Fibroblast of peridontal ligament (primary cell): ENCODE measurements around the gene CAPN10.

Experiments
- DNase-seq: peaks from one replicate; pipeline ENCODE4 v3.0.0-alpha.2; 2010; ENCODE audit errors: extremely low read depth

Gene CAPN10

DNA sequence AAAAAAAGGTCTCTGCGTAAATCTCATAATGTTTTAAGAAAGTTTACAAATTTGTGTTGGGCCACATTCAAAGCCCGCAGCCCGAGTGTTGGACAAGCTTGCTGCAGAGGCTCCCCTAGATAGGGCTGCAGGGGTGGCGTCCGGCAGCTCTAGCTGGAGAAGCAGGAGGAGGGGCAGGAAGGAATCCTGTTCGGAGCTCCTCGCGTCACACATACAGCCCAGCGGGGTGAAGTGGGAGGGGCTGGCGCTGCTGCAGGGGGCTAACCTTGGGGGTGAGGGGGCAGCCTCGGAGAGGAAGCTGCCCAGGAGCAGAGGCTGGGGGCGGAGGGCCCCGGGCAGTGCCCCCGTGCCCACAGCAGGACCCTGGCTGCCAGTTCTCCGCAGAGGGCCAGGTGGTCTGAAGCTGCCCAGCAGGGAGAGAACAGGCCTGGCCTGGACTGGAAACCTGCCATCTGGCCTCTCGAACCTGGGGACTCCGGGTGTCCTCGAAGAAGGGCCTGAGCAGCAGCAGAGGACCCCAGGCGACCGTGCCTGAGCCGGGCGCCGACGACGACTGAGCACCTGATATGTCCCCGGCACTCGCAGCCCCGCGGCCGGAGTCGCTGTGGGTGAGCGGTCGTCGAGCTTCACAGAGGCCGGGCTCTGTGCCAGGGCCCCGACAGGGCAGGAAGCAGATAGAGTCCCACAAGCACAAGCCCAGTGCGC, 36.1 kb downstream of the CAPN10 start:
- no peak for DNase-seq

DNA sequence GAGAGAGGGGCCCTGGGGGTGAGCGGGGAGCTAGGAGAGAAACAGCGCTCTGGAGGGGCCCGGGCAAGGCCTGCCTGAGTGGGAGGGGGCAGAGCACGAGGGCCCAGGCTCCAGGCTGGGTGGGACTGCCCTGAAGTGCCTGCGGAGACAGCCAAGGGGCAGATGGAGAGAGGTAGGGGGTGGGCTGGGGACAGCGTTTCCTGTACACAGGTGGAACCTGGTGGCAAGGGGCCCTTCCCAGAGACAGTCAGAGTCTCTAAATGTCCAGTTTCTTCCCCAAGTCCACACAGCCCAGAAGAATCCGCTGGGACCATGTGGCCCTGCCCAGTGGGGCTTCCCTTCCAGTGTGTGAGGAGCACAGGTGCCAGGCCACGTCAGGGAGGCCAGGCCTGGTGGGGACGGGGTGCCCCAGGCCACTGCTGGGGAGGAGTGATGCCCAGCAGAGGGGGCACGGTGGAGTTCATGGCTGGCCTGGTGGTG, 37.0 kb downstream of the CAPN10 start:
- DNase-seq: no peak

DNA sequence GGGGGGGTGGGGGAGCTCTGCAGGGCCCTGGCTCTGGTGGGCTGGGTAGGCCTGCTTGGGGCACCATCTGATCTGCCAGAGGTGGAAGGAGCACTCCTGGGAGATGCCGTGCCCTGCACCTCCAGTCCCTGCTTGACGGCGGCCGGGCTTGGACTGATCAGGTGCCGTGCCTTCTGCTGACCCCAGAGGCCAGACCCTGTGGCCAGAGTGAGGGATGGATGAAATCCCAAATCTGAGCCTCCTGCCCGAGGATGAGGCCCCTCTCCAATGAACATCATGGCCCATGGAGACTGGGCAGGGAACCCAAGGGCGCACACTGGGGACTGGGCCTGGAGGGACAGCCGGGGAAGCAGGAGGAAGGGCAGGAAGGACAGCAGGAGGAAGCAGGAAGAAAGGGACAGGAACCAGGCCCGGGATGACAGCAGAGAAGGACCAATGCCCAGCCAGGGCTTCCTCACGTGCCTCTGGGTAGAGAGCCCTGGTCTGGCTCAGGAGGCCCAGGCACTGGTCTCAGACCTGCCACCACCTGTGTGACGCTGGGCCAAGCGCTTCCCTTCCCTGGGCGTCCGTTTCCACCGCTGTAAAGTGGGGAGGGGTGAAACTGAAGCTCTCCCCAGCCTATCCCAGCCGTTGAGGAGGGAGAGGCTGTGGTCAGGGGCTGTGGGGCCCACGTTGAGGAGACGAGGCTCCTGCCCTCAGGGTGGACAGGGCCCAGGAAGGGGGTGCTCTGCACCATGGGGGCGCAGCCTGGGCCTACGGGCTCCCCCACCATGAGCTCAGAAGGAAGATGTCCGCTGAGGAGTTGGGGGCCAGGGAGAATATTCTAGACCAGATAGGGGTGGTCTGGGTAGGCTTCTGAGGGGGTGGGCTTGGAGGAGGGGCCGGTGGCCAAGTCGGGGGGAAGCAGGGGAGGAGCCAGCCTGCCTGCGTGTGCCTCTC, 37.7 kb downstream of the CAPN10 start:
- DNase-seq: no peak

DNA sequence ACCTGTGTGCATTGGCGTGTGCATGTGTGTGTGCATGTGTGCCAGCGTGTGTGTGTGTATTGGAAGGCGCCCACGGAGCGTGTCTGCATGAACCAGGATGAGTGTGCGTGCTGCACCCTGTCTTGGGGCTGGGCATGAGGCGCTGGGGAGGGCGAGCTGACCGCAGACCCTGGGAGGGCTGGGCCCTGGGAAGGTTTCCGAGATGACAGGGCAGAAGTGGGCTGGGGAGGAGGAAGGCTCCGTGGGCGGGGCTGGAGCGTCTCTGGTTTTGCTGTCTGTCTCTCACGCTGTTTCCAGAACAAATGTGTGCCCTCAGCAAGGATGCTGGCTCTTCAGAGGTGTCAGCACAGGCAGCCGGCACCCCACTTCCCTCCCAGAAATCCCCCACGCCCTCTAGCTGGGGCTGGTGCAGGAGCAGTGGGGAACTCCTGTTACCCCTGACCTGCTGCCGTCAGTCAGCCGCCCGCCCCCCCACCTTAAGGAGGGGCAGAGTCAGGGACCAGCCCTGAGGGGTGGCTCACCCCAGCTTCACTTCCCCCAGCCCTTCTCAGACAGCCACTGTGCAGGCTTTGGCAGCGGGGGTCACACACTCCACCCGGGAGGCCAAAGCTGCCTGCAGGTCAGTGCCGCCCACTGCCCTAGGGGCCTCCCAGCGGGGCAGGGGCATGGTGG, 38.6 kb downstream of the CAPN10 start, which contains the start of gene GPR35:
Gene GPR35 (plus strand): TSS at position 531 of the 672 bp plus-strand sequence. CDS start 4,473 bp downstream, outside the sequence.
- DNase-seq: peak; percentile 68

DNA sequence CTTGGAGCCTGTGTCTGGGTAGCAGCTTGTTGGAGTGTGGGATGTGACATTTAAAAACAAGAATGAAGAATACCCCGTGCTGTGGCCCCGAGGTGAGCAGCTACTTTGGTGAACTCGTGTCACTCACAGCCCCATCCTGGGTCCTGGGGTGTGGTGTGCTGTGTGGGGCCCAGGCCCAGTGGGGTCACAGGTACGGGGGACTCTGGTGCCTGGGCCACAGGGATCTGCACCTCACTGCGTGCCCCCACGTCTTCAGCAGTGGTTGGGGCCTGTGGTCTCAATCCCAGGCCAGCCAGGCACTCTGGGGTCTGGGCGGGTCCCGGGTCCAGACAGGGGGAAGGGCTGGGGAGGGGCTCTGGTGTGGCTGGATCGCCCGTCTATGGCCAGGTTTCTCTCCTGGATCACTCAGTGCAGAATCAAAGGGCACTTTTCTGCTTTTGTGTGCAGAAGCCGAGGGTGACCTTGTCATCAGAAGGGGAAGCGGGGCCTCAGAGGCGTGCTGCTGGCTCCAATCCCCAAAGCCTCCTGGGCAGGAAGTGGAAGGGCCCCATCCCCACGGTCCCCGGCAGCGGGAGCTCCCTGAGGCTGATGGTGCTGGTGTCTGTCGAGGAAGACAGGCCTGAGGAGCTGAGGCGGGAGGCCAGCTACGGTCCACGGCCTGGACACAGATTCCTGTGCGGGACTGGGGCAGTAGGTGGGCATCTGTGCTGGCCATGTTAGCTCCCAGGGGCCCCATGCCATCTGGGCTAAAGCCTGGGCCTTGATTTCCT, 40.2 kb downstream of the CAPN10 start:
- DNase-seq: no peak

DNA sequence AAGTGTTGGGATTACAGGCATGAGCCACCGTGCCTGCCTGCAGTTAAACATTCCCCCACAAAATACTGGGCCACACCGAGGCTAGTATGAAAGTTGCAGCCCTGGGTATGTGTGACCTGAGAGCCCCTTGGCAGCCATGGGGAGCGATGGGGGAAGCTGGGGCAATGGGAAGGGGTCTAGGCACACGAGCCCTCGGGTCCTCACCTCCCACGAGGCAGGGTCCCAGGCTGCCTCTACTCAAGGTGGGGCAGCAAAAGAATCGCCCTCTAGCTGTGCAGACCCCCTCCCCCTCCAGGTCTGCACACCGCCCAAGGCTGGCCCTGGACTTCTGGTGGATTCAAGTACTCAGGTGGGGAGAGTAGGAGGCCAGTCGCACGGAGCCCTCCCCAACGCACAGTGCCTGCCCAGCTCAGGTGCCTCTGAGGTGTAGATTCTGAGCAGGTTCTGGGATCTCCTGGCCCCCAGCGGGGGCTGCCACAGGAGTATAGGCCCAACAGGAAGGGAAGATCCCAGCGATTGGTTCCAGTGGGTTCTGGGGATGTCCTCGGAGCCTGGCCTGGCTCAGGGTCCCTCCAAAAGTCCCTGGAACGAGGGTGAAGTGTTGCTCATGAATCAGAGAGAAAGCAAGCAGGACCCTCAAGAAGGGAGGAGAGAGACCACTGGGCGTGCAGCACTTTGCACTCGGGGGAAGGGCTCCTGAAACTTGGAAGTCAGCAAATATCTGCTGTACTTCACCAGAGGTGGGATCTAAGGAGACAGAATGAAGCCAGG, 41.4 kb downstream of the CAPN10 start:
- no peak for DNase-seq

DNA sequence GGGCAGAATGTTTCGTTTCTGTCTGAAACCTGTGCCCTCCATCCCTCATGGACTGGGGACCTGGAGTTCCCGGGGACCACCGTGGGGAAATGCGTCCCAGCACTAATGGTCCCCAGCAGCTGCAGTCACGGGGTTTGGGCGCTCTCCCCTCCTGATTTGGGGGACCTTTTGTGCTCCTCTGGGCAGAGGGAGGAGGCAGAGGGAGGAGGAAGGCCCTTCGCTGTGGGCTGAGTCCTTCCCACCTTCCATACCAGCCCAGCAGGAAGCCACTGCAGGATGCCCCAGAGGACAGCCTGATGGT, 41.9 kb downstream of the CAPN10 start:
- no peak for DNase-seq

DNA sequence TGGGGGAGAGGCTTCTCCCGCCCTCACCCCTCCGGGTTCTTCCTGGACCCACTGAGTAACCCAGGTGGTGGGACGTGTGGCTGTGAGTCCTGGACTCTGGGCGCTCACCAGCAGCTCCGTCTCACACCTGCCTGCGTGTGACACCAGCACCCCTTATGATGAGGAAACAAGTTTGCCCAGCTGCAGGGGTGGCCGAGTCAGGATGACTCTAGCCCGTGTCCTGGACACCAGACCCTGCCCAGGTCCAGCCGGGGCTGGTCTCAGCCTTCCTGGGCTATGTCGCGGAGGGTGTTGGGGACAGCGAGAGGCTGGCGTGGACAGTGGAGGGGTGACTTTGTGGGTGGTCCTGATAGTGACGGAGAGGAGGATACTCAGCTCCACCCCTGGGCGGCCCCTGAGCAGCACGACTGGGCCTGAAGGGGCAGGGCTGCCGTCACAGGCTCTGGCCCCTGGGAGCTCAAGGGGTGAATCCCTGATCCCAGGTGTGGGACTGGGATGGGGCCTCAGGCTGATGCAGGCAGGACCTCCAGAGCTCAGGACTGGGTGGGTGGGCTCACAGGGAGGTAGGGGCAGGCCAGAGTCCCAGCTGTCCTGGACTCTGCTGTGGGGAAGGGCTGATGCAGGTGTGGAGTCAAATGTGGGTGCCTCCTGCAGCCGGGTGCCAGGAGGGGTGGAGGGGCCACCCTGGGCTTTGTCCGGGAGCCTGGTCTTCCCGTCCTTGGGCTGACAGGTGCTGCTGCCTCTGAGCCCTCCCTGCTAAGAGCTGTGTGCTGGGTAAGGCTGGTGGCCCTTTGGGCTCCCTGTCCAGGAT, 42.5 kb downstream of the CAPN10 start:
- no peak for DNase-seq

DNA sequence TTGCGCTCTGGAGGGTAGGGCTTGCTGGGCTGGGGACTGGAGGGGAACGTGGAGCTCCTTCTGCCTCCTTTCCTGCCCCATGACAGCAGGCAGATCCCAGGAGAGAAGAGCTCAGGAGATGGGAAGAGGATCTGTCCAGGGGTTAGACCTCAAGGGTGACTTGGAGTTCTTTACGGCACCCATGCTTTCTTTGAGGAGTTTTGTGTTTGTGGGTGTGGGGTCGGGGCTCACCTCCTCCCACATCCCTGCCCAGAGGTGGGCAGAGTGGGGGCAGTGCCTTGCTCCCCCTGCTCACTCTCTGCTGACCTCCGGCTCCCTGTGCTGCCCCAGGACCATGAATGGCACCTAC, 43.1 kb downstream of the CAPN10 start:
- no peak for DNase-seq

DNA sequence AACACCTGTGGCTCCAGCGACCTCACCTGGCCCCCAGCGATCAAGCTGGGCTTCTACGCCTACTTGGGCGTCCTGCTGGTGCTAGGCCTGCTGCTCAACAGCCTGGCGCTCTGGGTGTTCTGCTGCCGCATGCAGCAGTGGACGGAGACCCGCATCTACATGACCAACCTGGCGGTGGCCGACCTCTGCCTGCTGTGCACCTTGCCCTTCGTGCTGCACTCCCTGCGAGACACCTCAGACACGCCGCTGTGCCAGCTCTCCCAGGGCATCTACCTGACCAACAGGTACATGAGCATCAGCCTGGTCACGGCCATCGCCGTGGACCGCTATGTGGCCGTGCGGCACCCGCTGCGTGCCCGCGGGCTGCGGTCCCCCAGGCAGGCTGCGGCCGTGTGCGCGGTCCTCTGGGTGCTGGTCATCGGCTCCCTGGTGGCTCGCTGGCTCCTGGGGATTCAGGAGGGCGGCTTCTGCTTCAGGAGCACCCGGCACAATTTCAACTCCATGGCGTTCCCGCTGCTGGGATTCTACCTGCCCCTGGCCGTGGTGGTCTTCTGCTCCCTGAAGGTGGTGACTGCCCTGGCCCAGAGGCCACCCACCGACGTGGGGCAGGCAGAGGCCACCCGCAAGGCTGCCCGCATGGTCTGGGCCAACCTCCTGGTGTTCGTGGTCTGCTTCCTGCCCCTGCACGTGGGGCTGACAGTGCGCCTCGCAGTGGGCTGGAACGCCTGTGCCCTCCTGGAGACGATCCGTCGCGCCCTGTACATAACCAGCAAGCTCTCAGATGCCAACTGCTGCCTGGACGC, 43.6 kb downstream of the CAPN10 start:
- DNase-seq: no peak

DNA sequence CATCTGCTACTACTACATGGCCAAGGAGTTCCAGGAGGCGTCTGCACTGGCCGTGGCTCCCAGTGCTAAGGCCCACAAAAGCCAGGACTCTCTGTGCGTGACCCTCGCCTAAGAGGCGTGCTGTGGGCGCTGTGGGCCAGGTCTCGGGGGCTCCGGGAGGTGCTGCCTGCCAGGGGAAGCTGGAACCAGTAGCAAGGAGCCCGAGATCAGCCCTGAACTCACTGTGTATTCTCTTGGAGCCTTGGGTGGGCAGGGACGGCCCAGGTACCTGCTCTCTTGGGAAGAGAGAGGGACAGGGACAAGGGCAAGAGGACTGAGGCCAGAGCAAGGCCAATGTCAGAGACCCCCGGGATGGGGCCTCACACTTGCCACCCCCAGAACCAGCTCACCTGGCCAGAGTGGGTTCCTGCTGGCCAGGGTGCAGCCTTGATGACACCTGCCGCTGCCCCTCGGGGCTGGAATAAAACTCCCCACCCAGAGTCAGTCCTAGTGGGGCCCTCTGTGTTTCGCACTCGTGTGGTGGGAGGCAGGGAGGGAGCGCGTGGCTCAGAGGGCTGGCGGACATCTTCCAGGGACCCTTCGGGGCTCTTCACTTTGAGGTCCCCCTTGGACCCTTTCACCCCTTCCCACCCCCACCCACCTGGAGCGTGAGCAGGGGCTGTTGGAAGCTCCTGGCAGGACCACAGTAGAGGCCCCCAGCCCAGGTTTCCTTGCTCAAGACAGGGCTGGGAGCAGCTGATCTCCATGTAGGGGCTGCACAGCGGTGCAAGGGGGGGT, 44.4 kb downstream of the CAPN10 start:
- DNase-seq: no peak

DNA sequence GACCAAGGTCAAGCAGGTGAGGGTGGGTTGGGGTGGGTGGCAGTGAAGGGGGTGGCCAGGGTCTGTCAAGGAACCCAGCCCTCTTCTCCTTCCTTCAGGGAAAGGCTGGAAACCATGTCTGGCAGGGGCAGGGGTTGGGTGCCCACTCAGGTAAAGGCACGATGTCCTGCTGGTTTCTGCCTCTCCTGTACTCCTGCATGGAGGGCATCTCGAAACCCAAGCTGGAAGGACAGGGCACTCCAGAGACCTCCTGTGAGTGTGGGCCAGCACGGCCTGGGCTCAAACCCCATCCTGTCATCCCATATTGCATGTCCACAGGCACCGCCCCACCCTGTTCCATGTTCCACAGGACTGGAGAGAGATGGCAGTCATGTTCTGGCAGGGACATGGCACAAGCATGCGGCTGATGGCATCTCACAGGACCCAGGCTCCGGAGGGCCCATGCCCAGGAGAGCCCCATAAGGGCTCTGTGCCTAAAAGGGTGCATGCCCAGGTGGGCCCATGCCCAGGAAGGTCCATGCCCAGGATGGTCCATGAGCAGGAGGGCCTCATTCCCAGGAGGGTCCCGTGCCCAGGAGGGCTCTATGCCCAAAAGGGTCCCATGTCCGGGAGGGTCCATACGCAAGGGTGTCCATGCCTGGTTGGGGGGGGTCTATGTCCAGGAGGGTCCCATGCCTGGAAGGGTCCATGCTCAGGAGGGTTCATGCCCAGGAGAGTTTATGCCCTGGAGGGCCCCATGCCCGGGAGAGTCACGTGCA, 45.2 kb downstream of the CAPN10 start:
- no peak for DNase-seq

DNA sequence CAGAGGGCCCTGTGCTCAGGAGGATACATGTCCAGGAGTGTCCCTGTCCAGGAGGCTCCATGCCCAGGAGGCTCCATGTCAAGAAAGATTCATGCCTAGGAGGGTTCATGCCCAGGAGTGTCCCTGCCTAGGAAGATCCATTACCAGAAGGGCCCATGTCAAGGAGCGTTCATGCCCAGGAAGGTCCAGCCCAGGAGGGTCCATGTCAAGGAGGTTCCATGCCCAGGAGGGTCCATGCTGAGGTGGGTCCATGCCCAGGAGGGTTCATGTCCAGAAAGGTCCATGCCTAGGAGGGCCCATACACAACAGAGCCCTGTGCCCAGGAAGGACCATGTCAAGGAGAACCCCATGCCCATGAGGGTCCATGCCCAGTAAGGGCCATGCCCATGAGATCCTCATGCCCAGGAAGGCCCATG, 45.8 kb downstream of the CAPN10 start:
- no peak for DNase-seq

DNA sequence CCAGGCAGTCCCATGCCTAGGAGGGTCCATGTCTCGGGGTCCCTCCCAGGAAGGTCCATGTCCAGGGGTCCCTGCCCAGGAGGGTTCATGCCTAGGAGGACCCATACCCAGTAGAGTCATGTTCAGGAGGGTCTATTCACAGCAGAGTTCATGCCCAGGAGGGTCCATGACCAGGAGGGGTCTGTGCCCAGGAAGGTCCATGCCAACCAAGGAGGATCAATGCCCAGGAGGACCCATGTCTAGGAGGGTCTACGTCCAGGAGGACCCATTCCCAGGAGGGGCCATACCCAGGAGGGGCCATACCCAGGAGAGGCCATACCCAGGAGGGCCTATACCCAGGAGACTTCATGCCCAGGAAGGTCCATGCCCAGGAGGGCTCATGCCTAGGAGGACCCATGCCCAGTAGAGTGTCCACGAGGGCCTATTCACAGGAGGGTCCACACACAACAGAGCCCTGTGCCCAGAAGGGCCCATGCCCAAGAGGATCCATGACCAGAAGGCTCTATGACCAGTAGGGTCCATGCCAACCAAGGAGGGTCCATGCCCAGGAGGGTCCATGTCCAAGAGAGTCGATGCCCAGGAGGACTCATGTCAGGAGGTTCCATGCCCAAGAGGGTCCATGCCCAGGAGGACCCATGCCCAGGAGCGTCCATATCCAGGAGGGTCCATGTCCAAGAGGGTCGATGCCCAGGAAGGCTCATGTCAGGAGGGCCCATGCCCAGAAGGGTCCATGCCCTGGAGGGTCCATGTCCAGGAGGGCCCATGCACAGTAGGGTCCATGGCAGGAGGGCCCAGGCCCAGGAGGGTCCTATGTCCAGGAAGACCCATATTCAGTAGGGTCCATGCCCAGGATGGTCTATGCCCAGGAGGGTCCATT, 48.8 kb downstream of the CAPN10 start:
- DNase-seq: no peak

DNA sequence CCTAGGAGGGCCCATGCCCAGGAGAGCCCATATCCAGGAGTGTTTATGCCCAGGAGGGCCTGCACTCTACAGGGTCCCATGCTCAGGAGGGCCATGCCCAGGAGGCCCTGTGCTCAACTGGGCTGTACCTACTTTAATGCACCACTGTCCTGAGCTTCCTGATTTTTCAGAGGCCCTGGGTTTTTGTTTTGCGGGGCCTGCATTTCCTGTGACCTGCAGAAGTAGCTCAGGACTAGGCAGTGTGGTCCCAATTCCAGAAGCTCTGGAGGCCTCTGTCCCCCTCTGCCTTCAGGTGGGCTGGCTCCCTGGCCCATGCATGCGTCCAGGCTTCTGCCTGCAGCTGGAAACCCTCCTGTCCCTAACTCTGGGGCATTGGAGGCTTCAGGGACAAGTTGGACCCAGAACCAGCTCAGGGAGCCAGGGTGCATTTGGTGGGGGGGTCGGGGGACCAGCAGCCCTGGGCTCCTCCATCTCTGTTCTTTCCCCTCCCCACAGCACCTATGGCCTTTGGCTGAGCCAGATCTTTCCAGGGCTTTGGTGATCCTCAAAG, 49.5 kb downstream of the CAPN10 start:
- no peak for DNase-seq

DNA sequence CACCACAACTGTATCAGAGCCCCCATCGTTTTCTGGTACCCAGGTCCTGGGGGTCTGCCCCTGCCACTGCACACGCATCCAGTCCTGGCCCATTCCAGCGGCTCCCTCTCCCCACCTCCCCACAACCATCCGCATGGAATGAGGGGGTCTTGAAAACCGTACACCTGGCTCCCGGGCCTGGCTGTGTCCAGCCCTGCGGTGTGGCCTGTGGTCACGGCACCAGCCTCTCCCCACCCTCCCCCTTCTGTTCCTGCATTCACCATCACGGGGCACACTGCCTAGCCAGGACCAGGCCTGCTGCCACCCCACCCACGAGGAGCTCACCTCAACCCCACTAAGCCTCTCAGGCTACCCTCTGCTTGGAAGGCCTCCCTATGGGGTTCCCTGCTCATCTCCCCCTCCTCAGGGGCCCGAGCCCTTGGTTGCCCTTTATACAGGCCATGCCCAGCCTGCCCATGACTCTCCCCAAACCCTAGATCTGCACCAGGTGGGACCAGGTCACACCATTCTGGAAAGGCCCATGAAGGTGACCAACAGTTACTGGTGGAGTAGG, 50.1 kb downstream of the CAPN10 start:
- DNase-seq: no peak
